Stimulated activated CD4-positive, alpha-beta T cell treated with anti-CD3 and anti-CD28 coated beads, Interleukin-12 subunit alpha, Interleukin-12 subunit beta, amount 100 ng/mL, for 4 hours (primary cell): ENCODE results near the gene CACNA1B.

ENCODE experiments used
- DNase-seq: peaks from one replicate; pipeline ENCODE4 v3.0.0-alpha.2; 2020

The CACNA1B gene

DNA sequence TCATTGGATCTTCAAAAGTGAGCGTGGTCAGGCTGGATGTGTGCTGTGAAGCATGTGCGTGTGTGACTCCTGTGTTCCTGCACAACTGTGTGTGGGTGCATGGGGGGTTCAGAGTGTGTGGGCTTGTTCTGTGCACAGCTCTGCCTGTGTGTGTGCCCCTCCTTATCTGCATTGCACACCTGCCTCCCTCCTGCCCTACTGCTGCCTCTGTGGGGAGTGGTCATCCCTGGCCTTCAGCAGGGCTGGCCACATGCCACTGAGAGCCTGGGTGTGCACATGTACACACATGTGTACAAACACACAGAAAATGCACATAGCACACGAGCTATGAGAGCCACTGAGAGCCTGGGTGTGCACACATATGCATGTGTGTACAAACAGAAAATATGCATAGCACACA is 92.1 kb downstream of the CACNA1B start:
- DNase-seq, result no peak

DNA sequence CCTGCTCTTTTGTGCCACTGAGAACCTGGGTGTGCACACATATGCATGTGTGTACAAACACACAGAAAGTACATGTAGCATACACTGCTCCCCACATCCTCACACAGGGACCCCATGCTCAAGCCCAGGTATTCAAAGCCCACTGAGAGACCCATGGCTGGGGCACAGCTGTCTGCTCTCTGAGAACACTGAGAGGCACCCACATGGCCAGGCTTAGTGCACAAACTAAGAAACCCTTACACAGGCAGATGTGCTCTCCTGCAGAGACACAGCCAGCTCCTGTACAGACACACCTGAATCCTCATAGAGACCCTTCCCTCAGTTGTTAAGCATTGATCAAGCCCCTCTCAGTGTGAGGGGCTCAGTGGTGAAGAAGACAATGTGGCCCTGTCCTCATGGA is 92.5 kb downstream of the CACNA1B start:
- DNase-seq, result no peak

DNA sequence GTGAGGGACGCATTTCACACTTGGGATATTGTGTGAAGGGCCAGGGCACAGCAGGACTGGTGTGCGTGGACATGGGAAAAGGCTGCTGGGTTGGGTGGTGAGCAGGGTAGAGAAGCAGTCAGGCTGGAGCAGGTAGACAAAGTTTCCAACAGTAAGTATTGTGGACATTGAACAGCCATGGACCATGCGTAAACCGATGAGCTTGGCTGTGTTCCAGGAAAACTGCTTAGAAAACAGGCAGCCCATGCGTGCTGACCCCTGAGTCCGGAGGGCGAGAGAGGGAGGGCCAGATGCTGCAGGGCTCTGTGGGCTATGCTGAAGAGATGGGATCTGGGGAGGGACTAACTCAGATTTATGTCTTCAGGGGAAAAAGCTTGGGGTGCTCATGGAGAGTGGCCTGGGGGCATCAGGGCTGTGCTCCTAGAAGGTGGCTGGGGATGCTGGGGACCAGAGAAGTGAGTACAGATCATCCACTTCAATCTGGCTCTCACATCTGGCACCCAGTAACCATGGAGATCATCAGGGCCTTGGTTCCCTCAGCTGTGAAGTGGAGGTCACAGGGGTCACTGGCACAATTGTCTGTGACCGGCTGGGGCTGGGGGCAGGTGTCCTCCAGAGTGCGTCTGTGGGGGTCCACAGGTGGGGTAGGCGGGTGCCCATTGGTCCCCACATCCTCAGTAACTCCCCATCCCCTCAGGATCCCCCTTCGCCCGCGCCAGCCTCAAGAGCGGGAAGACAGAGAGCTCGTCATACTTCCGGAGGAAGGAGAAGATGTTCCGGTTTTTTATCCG is 93.3 kb downstream of the CACNA1B start:
- no peak for DNase-seq

DNA sequence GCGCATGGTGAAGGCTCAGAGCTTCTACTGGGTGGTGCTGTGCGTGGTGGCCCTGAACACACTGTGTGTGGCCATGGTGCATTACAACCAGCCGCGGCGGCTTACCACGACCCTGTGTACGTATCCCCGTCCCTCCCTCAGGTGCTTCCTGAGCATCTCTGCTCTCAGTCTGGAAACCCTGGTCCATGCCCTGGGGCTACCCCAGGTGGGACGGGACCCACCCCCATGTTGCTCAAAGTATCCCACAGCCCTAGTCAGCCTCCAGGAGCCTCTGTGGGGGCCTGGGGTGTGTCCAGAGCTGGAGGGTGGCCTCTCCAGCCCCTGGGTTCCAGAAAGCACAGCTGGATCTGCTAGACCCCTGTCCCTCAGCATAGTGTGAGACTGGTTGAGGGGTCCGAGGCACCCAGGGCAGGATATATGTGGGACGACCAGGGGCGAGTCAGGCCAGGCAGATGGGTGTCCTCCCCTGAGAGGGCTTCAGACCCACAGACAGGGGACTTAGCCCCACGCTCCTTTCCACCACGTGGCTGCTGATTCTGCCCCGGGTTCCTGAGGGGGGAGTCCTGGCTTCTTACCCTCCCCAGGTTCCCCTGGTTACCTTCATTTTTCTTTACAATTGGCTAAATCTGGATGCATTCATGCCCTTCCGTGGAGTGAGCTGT is 94.0 kb downstream of the CACNA1B start:
- DNase-seq, result no peak

DNA sequence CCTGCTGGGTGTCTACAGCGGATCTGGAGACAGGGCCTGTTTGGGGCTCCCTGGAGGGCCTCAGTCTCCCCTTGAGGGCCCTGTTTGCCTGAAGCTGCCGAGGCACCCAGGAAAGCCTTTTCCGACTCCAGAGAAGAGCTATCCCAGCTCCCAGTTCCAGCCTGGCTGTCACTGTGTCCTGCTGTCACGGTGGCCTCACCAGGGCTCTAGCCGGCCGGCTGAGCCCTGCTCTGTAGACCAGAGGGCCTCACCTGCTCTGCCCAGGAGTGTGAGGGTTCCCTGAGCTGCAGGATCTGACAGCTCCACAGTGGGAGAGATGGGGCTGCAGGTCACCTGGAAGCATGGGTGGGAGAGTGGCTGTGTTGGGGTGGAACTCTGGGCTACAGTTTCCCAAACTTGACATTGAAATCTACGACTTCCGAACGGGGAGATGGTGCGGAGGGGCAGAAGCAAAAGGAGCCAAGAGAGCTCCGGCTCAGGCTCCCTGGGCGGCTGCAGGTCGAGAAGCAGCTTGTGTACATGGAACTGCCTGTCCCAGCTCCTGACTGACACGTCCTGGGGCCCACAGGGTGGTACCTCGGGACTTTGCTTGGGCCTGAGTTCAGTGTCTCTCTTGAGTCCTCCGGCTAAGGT is 94.9 kb downstream of the CACNA1B start:
- no peak for DNase-seq

DNA sequence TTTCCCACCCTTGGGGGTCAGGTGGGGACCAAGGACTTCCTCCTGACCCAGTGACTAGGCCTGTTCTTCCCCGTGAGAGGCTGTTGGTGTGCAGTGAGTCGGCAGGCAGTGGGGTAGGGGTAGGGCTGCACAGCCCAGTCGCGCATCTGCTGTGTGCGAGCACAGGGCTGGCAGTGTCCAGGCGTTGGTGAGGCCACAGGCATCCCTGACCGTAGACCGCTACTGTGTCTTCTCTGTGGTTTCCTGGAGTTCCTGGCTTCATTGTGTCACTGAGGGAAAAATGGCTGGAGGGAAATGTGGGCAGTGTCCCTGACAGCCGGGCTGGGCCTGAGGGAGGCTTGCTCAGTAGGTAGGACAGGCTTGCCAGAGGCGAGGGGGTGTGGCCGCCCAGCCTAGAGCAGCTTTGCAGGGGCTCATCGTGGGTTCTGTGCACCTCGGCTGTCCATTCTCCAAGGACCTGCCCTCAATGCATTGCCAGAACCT is 95.4 kb downstream of the CACNA1B start:
- DNase-seq, result no peak

DNA sequence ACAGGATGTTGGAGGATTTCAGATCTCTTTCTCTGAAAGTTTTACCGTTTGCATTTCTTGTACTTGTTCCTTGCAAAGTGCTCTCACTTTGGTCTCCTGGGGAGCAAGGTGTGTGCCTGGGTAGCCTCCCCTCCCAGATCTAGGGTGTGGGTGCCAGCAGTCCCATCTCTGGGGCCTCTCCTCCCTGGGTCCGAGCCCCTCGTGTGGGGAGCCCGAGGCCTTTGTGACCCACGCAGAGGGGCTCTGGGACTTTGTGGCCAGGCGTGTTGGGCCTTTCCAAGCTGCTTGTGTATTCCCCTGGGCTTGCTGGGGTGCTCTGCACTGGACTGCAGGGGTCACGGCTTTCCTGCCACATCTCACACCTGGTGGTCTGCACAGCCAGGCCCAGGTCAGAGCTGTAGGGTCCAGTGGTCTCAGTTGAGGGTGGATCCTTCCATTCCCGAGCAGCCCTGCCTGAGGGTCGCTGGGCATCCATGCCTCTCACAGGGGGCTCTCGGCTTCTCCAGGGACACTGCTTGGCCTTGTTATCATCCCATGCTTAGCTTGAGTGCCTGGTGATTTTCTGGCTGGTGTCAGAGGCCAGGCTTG is 96.3 kb downstream of the CACNA1B start:
- no peak for DNase-seq

DNA sequence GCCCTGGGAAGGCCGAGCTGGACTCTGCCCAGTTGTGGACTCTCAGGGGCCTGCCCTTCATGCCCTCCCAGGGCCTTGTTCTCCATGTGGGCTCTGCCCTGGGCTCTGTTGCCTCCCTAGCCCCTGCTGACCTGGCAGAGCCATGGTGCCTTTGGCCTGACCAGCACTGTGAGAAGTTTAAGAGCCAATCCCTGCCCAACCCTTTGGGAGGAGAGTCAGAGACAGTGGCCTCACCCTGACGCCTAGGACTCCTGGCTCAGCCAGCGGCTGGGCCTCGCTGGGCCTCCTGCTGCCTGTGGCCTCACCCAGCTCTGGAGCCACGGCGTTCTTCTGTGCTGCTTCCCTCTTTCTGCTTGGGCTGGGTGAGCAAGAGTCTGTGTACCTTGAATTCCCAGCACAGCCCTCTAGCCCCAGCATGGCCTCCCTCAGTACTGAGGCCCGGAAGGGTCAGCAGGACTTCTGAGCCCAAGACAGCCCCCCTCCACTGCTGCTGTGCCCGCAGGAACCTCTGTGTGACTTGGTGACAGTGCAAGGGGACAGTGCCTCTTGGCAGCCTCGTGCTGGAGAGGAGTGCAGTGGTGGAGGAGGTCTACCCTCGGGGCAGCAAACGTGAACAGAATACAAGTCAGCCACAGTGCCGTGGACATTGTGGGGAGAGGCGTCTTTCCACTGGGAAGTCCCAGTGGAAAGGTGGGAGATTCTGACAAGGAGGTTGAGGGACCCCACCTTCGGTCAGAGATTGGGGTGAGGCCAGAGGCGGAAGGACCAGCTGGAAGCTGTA is 97.4 kb downstream of the CACNA1B start:
- DNase-seq, result no peak

DNA sequence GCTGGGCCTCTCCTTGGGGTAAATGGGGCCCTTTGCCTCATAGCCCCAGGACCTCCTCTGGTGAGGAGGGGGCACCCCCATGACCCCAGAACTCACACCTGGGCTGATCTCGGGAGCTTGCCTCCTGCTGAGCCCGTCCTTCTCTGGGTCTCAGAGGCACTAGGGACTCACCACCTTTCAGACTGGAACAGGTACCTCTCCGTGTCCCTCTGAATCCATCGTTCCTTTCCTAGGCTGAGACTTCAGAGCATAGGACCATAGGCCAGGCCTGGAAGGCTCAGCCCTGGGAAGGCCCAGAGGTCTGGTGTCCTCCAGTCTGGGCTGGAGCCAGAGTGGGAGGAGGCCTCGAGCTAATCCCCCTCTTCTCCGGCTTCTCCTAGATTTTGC is 97.9 kb downstream of the CACNA1B start:
- DNase-seq, result no peak

DNA sequence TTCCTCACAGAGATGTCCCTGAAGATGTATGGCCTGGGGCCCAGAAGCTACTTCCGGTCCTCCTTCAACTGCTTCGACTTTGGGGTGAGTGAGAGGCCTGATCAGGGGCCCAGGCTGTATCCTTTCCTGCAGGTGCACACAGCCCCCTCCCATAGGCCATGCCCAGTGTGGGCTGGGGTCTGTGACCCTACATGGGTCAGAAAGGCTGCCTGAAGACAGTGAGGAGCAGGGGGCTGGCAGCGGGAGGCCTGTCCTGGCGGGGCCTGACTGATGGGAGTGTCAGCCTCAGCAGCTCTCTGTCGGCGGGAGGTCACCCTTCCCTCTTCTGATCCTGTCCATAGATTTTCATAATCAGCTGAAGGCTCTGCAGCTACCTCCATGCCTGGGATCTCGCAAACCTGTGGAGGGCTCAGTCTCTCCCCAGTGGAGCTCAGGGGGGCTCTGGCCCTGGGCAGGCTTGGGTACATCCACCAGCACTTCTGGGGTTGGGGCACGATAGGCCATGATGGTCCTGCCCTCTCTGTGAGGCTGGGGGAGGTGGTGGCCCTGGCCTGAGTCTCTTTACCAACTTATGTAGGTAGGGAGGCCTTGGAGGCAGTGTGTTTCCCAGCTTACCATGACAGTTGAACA is 98.5 kb downstream of the CACNA1B start:
- DNase-seq, result no peak

DNA sequence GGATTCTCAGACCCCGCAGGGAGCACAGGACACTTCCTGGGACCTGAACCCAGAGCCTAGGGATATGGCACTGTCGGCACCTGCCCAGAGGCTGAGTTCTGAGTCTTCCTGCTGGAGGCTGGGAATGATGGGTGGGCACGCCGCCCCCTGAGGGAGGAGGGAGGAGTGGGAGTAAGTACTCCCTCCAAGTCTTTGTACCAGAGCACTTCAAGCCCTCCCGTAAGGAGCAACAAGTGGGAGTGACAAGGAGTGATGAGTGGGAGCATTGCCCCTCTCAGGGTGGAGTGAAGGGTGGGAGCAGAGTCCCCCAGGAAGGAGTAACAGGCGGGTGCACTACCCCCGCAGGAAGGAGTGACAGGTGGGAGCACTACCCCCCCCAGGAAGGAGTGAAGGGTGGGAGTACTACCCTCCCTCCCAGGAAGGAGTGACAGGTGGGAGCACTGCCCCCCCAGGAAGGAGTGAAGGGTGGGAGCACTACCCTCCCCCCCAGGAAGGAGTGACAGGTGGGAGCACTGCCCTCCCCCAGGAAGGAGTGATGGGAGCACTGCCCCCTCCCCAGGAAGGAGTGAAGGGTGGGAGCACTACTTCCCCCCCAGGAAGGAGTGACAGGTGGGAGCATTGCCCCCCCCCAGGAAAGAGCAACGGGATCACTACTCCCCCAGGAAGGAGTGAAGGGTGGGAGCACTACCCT is 100.1 kb downstream of the CACNA1B start:
- DNase-seq, result no peak

DNA sequence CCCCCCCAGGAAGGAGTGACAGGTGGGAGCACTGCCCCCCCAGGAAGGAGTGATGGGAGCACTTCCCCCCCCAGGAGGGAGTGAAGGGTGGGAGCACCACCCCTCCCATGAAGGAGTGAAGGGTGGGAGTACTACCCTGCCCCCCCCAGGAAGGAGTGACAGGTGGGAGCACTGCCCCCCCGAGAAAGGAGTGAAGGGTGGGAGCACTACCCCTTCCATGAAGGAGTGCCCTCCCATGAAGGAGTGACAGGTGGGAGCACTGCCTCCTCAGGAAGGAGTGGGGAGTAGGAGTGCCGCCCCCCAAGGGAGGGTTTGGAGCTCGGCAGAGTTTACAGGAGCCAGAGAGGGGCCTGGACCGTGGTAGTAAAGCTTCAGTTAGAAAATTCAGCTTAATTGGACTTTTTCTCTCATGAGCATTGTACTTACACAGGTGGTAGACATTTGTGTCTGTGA is 100.7 kb downstream of the CACNA1B start:
- no peak for DNase-seq

DNA sequence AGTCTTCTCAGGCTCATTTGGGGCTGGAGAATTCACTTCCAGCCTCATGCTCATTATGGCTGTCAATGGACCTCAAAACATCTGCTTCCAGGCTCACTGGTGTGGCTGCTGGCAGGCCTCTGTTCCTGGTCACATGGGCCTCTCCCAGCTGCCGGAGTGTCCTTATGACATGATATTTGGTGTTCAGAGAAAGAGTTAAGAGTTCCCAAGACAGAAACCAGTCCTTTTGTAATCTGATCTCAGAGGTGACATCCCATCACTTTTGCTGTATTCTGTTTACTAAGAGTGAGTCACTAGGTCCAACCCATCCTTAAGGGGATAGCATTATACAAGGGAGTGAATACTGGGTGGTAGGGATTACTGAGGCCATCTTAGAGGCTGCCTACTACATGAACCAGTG is 104.6 kb downstream of the CACNA1B start:
- DNase-seq, result no peak

DNA sequence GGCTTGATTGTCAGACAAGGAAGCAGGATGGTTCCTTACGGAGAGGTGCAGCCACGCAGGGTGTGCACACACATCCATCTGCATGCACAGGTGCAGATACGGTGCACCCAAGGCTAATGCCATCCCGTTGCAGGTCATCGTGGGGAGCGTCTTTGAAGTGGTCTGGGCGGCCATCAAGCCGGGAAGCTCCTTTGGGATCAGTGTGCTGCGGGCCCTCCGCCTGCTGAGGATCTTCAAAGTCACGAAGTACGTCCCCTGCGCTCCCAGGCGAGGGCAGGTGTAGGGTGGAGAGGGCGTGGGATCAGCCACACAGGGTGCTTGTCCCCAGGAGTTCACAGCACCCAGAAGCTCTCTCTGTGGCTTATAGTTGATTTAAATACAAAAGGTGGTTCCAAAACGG is 106.4 kb downstream of the CACNA1B start:
- no peak for DNase-seq

DNA sequence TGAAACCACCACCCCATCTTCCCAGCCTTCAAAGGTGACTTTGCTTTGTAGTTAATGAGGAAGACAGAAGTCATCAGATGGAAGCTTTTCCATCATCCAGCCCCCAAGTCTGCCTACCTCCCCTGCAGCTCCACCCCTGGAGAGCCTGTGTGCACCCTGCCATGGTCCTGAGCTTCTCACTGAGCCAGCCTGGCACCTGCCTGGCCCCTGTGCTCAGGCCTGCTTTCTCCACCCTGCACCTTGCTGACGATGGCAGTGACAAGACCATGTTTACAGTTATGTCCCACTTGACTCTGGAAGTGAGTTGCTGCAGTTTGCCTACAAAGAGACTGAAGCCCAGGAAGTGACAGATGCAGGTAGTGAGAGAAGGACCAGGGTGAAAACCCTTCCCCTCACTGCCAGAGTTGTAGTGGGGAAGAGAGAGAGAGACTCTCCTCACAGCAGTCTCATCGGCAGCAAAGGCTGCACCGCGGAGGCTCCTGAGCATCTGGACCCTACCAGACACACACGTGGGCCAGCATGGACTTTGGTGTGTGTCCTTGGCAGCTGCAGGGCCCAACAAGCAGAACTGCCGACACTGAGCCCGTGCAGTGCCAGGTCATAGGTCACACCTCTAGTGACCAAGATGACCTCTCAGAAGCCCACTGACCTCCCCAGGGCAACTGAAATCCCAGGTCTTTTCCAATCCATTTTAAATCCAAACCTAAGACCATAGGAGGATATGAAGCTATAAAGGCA is 107.1 kb downstream of the CACNA1B start:
- no peak for DNase-seq

DNA sequence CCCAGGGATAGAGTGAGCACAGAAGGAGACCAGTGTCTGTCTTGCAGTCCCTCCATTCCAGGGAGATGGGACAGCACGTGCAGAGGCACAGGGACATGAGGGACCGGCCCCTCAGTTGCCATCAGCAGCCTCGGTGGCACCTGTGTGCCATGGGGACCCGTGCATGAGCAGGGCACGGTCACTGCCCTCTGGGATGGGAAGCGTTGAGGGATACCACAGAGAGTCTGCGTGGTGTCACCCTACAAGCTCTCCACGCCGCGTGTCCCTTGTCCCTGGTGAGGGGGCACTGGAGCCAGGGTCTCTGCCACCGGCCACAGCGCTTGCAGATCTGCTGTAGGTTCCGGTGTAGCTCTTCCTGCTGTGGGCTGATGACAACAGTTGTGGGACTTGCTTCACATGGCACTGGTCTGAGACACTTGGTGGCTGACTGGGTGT is 108.1 kb downstream of the CACNA1B start:
- DNase-seq, result no peak

DNA sequence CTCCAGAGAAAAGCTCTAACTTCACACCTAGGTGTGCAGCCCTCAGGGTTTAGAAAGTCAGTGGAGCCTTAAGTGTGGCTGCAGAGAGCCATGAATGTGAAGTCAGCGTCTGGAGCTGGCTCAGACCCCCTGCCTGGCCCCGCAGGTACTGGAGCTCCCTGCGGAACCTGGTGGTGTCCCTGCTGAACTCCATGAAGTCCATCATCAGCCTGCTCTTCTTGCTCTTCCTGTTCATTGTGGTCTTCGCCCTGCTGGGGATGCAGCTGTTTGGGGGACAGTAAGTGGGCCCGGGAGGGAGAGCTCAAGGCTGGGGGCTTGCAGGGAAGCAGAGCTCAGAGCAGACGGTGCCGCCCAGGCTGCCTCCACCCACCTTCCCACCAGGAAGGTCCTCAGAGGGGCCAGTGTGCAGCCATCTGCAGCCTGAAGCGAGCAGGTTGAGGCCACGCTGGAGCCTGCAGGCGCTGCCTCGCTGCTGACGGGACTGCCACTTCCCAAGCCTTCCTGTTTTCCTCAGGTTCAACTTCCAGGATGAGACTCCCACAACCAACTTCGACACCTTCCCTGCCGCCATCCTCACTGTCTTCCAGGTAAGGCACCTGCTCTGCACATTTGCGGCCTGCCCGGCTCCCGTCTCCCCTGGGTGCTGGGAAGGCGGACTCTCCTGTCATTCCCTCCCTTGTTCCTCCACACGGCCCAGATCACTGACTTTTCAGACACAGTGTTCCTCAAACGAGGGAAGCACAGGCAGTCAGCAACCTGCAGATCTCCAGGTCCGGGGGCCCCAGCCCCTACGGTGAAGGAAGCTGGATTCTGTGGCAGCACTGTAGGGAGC is 108.9 kb downstream of the CACNA1B start:
- no peak for DNase-seq

DNA sequence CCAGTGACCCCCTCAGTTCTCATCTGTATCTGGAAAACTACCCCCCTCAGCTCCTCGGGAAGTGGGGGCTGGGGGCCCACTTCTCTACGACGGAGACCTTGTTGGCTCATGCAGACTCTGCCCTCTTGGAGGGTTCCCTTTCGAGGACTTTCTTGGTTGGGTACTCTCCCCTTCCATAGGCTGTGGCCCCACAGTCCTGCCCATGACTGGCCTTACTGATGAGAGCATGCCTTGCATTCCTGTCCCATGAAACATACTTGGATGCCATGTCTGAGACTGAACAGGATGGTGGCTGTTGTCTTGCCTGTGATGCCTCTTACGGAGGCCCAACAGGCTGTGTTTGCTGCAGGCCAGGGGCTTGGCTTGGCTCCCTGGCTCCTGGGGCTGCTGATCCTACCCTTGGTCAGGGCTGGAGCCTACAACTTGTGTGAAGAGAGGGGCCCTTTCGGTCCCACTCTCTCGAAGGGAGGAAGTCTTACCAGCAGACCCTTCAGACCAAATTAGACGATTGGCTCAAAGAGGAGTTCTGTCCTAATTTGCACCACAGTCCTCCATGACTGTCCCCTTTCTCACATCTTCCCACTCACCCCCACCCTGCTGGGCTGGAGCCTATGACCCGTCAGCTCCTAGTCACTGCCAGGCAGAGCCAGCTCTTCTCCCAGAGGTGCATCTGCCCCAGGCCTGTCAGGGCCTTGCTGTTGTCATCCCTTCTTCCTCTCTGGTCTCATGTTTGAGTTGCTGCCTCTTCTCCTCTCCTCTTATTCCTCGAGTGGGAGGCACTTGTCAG is 109.9 kb downstream of the CACNA1B start:
- no peak for DNase-seq

DNA sequence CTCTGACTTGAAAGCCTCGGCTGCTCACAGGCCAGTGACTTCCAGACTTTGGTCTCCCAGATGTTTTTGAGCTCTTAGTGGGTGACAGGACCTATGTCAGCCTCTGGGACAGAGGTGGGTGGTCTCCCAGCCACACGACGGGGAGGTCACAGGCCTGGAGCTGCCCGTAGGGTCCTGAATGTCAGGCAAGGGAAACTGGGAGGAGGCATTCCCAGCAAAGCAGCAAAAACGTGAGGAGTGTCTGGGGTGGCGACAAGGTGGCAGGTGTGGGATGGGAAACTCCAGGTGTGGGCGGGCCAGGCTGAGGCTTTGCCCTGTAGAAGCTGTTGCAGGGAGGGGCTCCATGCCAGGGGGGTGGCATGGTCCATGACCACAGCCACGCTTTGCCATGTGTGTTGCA is 110.5 kb downstream of the CACNA1B start:
- no peak for DNase-seq
